MM.1S (cell line): ENCODE data around the gene TRAF6.

Experiments
- DNase-seq: peaks from one replicate; pipeline ENCODE4 v3.0.0-alpha.2; 2015
- H2AFZ ChIP-seq: fragments of 300-600 bp; sonication (generic); 2 replicates; pipeline ENCODE4 v1.6.0; 2016; ENCODE audit warnings: antibody characterized with exemption, low read length
- H3F3A ChIP-seq: fragments of 300-600 bp; sonication (generic); 2 replicates; pipeline ENCODE4 v1.6.1; 2016; ENCODE audit warnings: mild to moderate bottlenecking, antibody characterized with exemption, low read length, moderate library complexity, mixed read lengths; ENCODE audit not compliant: insufficient read depth
- H3K27ac ChIP-seq: fragments of 300-600 bp; sonication (generic); 2 replicates; pipeline ENCODE4 v1.5.1; 2016; ENCODE audit warnings: mild to moderate bottlenecking, low read length
- H3K27me3 ChIP-seq: fragments of 300-600 bp; sonication (generic); replicated peaks from 2 replicates; pipeline ENCODE4 v1.6.0; 2016; ENCODE audit warnings: low read length; ENCODE audit not compliant: insufficient read depth
- H3K36me3 ChIP-seq: fragments of 300-600 bp; sonication (generic); replicated peaks from 2 replicates; pipeline ENCODE4 v1.6.1; 2016; ENCODE audit warnings: mild to moderate bottlenecking, low read length, mixed read lengths; ENCODE audit not compliant: insufficient read depth
- H3K4me1 ChIP-seq: fragments of 300-600 bp; sonication (generic); 2 replicates; pipeline ENCODE4 v1.6.1; 2016; ENCODE audit warnings: low read length, mixed read lengths
- H3K4me2 ChIP-seq: fragments of 300-600 bp; sonication (generic); 2 replicates; pipeline ENCODE4 v1.6.0; 2016; ENCODE audit warnings: low read depth, low read length
- H3K4me3 ChIP-seq: fragments of 300-600 bp; sonication (generic); 2 replicates; pipeline ENCODE4 v1.5.1; 2016; ENCODE audit warnings: low read length, mixed read lengths
- H3K79me2 ChIP-seq: fragments of 300-600 bp; sonication (generic); 2 replicates; pipeline ENCODE4 v1.6.1; 2016; ENCODE audit warnings: mixed run types, low read length, mixed read lengths
- H3K9ac ChIP-seq: fragments of 300-600 bp; sonication (generic); 2 replicates; pipeline ENCODE4 v1.6.1; 2016; ENCODE audit warnings: low read length, mixed read lengths
- H3K9me2 ChIP-seq: fragments of 300-600 bp; sonication (generic); replicated peaks from 2 replicates; pipeline ENCODE4 v1.6.1; 2016; ENCODE audit warnings: mild to moderate bottlenecking, low read length, mixed read lengths; ENCODE audit not compliant: insufficient read depth
- H3K9me3 ChIP-seq: fragments of 300-600 bp; sonication (generic); replicated peaks from 2 replicates; pipeline ENCODE4 v1.6.1; 2016; ENCODE audit warnings: mild to moderate bottlenecking, low read length, mixed read lengths; ENCODE audit not compliant: insufficient read depth
- H4K20me1 ChIP-seq: fragments of 300-600 bp; sonication (generic); 2 replicates; pipeline ENCODE4 v1.6.1; 2016; ENCODE audit warnings: mild to moderate bottlenecking, low read length, moderate library complexity, mixed read lengths; ENCODE audit not compliant: insufficient read depth
- CTCF ChIP-seq: fragments of 300-600 bp; sonication (generic); IDR thresholded peaks from 2 replicates; pipeline ENCODE4 v1.5.1; 2016; ENCODE audit warnings: antibody characterized with exemption, low read length, mixed read lengths
- EZH2 ChIP-seq: fragments of 300-600 bp; sonication (generic); optimal IDR thresholded peaks from 2 replicates; pipeline ENCODE3; 2017; ENCODE audit warnings: low read depth, mild to moderate bottlenecking, antibody characterized with exemption, low read length, mixed read lengths
- EZH2phosphoT487 ChIP-seq: fragments of 300-600 bp; sonication (generic); IDR thresholded peaks from 2 replicates; pipeline ENCODE4 v1.6.1; 2018; ENCODE audit warnings: antibody characterized with exemption, low read length

Gene TRAF6

DNA sequence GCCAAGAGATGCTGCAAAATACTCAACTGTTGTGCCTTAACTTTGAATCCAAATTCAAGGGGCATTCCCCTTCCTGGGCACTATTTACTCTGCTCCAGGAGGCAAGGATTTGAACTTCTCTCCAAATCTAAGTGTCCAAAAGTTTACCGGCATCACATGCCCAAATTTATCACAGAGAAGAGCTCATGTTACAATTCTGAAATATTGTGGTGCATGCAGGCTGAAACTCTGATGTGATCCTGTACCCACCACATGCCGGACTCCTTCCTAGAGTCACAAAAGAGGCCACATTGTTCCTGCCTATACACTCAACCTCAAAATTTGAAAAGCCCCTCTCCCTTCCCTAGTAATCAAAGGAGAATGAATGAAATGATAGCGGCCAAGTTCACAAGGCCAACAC, 1.3 kb downstream of the TRAF6 start:
- H3K9me3 ChIP-seq = no peaks in the 10 kb centered on the region
- TF ChIP-seq EZH2 = no peak
- TF ChIP-seq CTCF = no peak
- no peak for TF ChIP-seq EZH2phosphoT487
- DNase-seq = no peak
- H2AFZ ChIP-seq = no peak overlapping the region
- H3K4me1 ChIP-seq = no peaks in the 10 kb centered on the region
- no peaks in the 10 kb centered on the region for H3K27me3 ChIP-seq
- no peaks in the 10 kb centered on the region for H3K9me2 ChIP-seq
- peak overlapping the region; percentile 78 for H3K4me2 ChIP-seq
- peak overlapping the region; percentile 69; the same call in 1 of the 2 replicates for H3K9ac ChIP-seq
- H4K20me1 ChIP-seq = no peaks in the 10 kb centered on the region; the same call in 1 of the 2 replicates
- H3F3A ChIP-seq = peaks cover 7% of the 10 kb centered on the region; the same call in 1 of the 2 replicates
- peak overlapping the region; percentile 92 for H3K4me3 ChIP-seq
- H3K27ac ChIP-seq = peak overlapping the region; percentile 8; the same call in 1 of the 2 replicates
- H3K79me2 ChIP-seq = peaks cover 54% of the 10 kb centered on the region
- no peaks in the 10 kb centered on the region for H3K36me3 ChIP-seq

DNA sequence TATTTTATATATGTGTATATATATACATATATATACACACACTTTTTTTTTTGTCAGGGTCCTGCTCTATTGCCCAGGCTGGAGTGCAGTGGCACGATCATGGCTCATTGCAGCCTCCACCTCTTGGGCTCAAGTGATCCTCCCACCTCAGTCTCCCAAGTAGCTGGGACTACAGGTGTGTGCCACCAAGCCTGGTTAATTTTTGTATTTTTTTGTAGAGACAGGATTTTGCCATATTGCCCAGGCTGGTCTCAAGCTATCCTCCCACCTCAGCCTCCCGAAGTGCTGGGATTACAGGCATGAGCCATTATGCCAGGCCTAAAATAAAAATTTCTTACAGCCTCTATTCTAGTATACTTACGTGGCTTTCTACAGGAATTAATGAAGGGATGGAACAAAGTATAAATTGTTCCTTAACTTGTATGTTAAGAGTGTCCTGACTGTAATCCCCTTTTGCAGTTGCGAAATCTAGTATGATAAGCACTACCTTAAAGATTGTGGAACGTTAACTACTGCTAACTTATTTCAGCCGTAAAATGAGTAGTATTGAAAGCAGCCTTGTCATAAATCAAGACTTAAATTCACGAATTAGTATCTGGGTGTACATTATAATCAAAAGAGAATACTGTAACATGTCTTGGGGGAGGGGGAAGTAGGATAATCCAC, 2.1 kb downstream of the TRAF6 start:
- no peaks in the 10 kb centered on the region for H3K9me3 ChIP-seq
- no peak for DNase-seq
- no peaks in the 10 kb centered on the region for H3K36me3 ChIP-seq
- no peaks in the 10 kb centered on the region for H3K4me1 ChIP-seq
- H2AFZ ChIP-seq = no peak overlapping the region
- H3K9me2 ChIP-seq = no peaks in the 10 kb centered on the region
- H3F3A ChIP-seq = peaks cover 7% of the 10 kb centered on the region; the same call in 1 of the 2 replicates
- H4K20me1 ChIP-seq = no peaks in the 10 kb centered on the region; the same call in 1 of the 2 replicates
- H3K4me3 ChIP-seq = peak overlapping the region; percentile 92
- no peak for TF ChIP-seq EZH2
- TF ChIP-seq CTCF = no peak
- TF ChIP-seq EZH2phosphoT487 = no peak
- H3K9ac ChIP-seq = peak overlapping the region; percentile 69; the same call in 1 of the 2 replicates
- H3K79me2 ChIP-seq = peaks cover 61% of the 10 kb centered on the region
- peak overlapping the region; percentile 78 for H3K4me2 ChIP-seq
- no peaks in the 10 kb centered on the region for H3K27me3 ChIP-seq
- no peak overlapping the region for H3K27ac ChIP-seq

DNA sequence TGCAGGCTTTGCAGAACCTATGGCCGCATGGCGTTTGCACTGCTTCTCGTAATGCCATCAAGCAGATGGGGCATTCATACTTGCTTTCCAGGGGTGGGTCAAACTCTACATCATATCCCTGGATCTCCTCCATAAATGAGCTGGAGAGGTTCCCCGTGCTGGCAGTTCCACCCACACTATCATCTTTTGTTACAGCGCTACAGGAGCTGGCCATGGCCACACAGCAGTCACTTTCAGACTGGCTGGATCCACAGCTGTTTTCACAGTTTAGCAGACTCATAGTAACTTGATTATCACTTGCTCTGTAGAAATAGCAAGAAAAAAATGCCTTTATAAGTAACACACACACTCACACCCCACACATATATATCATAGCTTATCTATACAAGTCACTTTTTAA, 8.8 kb downstream of the TRAF6 start:
- no peak overlapping the region; the same call in 1 of the 2 replicates for H3K27ac ChIP-seq
- no peaks in the 10 kb centered on the region for H3K9me2 ChIP-seq
- H3K79me2 ChIP-seq = peaks cover 51% of the 10 kb centered on the region
- H3F3A ChIP-seq = peaks cover 16% of the 10 kb centered on the region
- H3K36me3 ChIP-seq = no peaks in the 10 kb centered on the region; the same call in 1 of the 2 replicates
- no peaks in the 10 kb centered on the region for H3K27me3 ChIP-seq
- no peak overlapping the region for H3K9ac ChIP-seq
- H2AFZ ChIP-seq = no peak overlapping the region
- H3K4me3 ChIP-seq = no peak overlapping the region
- TF ChIP-seq CTCF (no peak), EZH2phosphoT487 (no peak), EZH2 (no peak)
- no peaks in the 10 kb centered on the region for H3K9me3 ChIP-seq
- H3K4me1 ChIP-seq = peaks cover 28% of the 10 kb centered on the region
- DNase-seq = no peak
- peak overlapping the region; percentile 51; the same call in 1 of the 2 replicates for H3K4me2 ChIP-seq
- no peaks in the 10 kb centered on the region for H4K20me1 ChIP-seq
